ENCODE results near the gene DIS3L2.

Gene DIS3L2

GRCh38 chr2:232238108-232238507 is 276.6 kb downstream of the DIS3L2 start:
- no peak for DNase-seq

DNA sequence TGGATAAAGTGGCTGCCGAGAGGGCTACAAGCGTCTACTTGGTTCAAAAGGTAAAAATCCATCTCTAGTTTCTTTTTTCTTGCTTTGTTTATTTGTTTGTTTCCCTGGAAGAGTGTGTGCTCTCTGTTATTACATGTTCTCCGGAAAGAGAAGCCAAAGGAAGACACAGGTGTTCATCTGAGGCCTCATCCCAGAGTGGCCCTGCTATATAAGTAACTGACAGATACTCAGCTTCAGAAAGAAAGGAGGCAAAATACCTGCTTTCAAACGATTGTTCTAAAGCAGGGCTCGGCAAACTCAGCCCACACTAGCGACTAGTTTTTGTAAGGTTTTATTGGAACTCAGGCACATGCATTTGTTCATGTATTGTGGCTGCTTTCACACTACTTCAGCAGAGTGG is 277.1 kb downstream of the DIS3L2 start:
- no peak for DNase-seq

- DNase-seq: no peak
Measured at GRCh38 chr2:232239951-232240681, 278.6 kb downstream of the DIS3L2 start.

GRCh38 chr2:232240906-232241305 is 279.4 kb downstream of the DIS3L2 start:
- DNase-seq: no peak

DNA sequence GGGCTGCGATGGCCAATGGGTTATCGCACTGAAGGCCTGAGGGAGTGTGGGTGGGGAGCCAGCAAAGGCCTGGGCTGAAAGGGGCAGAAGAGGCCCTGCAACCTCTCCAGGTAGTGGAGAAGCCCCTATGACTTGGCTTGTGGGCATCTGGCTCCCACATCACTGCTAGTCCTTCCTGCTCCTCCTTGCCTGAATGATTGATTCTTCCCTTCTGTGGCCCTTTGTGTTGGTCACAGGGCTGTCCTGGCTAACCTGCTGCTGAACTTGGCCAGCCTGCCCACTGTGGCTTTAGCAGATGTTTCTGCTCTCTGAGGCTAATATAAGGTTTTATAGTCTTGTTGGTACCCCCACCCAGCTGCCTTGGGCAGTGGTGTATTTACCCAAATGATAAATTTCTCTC is 280.8 kb downstream of the DIS3L2 start:
- DNase-seq: no peak

DNA sequence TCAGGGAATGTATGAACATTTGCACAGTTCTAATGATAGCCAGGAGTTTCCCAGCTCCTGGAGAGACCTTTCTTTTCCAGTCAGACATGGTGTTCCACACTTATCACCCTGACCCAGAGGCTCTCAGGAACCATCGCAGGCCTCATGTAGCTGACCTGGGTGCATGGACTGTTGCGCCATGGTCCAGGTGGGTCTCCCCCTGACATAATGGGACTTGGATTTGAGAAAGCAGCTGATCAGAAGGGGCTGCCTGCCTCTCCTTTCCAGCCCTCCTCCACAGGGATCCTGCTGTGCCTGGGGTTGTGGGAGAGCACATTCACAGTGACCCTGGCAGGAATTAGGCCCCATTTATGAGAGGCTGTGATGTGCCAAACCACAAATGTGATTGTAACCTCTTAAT is 283.6 kb downstream of the DIS3L2 start:
- no peak for DNase-seq

DNA sequence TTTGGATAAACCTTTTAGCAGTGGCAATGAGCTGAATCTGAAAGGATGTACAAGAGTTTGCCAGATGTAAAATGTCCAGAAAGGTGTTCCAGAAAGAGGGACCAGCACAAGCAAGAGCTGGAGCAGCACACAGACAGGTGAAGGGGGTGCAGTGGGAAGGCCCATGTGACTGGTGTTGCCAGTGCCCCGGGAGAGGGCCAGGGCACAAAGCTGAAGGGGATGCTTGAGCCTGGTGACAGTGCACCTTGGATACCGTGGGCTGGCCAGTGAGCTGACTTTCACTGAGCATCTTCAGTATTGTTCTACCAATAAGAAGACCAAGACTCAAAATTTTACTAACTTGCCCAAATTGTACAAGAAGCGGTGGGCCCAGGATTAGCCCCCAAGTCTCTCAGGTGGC is 284.7 kb downstream of the DIS3L2 start:
- DNase-seq: no peak

DNA sequence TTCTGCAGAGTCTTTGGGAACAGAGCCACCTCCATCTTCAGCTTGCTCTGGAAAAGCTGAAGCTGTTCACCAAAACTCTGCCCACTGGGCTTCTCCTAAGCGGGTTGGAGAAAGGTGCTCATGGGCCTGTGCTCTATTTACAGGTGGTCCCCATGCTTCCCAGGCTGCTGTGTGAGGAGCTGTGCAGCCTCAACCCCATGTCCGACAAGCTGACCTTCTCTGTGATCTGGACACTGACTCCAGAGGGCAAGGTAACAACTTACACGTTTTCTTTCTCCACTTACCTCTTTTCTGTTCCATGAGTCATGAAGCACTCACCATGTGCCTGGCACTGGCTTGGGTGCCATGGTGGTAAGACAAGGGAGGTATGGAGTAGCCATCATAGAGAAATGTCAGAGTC is 287.6 kb downstream of the DIS3L2 start:
- no peak for DNase-seq

- DNase-seq: no peak
Measured at GRCh38 chr2:232250246-232251175, 289.0 kb downstream of the DIS3L2 start.

DNA sequence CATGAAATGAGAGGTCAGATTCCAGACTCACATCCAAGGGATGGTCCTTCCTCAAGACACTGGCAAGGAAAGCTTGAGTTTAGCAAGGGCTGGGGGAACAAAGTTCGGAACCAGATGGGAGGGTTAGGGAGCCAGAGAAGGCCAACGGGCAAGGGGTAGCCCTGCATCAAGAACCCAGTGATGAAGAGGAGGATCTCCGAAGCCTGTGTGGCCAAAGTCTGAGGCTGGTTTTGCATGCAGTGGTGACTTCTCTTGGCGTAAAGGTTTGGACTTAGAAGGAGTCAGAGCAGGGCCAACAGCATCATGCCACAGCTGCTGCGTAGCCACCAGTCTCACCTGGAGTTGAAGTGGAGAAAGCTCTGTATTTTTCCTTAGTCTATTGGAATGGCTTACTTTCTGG is 293.5 kb downstream of the DIS3L2 start:
- DNase-seq: no peak

GRCh38 chr2:232260075-232260474 is 298.6 kb downstream of the DIS3L2 start:
- DNase-seq: no peak

- no peak for DNase-seq
Measured at GRCh38 chr2:232261776-232262175, 300.3 kb downstream of the DIS3L2 start.

- no peak for DNase-seq
Measured at GRCh38 chr2:232263295-232263694, 301.8 kb downstream of the DIS3L2 start.

DNA sequence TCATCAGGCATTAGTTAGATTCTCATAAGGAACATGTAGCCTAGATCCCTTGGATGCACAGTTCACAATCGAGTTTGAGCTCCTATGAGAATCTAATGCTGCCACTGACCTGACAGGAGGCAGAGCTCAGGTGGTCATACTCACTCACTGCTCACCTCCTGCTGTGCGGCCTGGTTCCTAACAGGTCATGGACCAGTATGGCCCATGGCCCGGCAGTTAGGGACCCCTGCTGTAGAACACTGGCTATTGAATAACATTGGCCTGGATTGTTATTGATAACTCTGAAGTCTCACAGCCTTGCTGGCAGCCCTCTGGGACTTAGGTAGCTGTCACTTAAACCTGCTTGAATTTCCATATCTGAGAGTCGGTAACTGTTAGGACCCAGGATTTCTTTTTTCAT is 302.6 kb downstream of the DIS3L2 start:
- no peak for DNase-seq

DNA sequence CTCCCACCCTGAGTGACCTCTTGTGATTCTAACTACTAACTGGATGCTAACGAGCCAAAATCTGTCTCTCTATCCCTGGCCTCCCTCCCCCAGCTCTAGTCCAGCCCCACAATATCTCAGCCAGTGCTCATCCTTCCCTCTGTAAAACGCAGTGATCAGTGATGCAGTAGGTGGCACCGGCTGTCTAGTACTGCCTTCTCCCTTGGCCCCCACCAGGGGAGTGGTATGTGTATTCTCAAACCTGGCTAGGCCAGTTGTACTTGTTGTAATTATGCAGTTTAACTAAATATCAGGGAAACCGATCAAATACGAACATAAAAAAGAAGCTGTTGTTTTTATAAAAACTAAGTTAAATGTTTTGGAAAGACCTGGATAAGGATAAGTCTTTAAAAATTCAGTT is 303.8 kb downstream of the DIS3L2 start:
- no peak for DNase-seq

DNA sequence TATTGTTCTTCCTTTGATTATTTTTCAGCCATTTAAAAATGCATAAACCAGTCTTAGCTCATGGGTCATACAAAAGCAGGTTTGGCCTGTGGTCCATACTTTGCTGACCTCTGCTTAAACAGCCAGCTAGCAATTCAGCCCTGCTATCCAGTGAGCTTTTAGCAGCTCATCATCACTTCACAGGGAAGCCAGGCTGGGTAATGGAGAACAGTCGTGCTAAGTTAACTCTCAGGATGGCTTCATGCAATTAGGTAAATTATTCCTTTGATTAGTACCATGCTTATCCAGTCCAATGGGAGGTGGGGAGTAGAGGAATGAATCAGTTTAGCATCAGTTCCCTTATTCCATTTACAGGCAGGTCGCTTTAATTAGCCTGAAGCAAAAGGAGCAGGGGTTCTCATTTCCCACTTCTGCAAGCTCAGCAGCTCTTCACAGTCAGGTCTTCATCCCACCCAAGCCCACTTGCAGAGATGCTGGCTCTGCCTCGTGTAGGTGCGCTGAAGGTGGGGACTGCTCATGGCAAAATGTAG is 307.2 kb downstream of the DIS3L2 start:
- DNase-seq: no peak

DNA sequence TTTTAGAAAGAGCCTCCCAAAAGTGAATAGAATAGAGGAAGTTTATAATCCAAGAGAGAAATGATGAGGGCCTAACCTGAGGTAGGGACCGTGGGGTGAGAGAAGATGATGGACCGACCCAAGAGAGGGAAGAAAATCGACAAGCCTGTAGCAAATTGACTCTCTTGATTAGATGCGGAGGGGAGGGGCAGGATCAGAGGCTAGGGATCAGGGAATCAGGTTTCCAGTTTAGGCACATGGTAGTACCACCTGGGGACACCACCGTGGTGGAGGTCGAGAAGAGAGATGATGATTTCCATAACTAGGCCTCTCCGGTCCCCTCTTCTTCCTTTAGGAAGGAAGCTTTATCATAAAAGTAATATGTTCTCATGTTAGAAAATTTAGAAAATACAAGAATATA is 308.4 kb downstream of the DIS3L2 start:
- no peak for DNase-seq

GRCh38 chr2:232273903-232274643 is 312.6 kb downstream of the DIS3L2 start:
- DNase-seq: no peak

DNA sequence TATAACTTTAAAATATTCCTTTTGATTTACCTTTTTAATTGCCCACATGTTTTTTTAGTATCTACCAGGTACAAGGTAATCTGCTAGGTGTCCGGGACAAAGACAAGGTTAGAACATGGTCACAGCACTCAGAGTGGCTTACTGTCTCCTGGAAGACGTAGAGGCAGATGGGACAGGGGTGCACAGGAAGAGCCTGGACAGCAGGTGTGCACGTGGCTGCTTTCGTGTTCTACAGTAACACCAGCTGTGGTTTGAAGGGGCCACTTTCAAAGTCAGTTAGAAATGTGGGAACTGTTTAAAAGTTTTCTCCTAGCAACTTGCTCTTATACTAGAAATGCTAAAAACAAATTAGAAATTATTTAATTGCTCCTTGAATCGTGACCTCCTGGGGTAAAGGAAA is 314.2 kb downstream of the DIS3L2 start:
- DNase-seq: no peak

- no peak for DNase-seq
Measured at GRCh38 chr2:232276084-232276732, 314.7 kb downstream of the DIS3L2 start.

- DNase-seq: no peak
Measured at GRCh38 chr2:232276733-232277313, 315.3 kb downstream of the DIS3L2 start.

GRCh38 chr2:232278534-232278933 is 317.0 kb downstream of the DIS3L2 start:
- no peak for DNase-seq
